Activated CD4-positive, alpha-beta T cell treated with anti-CD3 and anti-CD28 coated beads, Interleukin-2, amount 10 ng/mL, durations not matched to agents 7 days and 5 days (primary cell): ENCODE measurements around the gene SH3PXD2B. TPM values are rescaled to one million over a fixed set of nuclear protein-coding genes. Genes with fewer than 3 reads are reported as not detected.
"Not testable (repeated sequence)": the region's sequence is repeated elsewhere in the genome, so short reads cannot be mapped to it uniquely, and the experiment has no call there.

Source experiments
- CTCF ChIA-PET: fragments of 350-600 bp; sonication (Branson Sonifier 250); formaldehyde crosslinking; loops from one replicate; lab custom pipeline; 2021; ENCODE audit warnings: antibody characterized with exemption; lab: Charles Lee
- POLR2A ChIA-PET: fragments of 350-600 bp; sonication (Branson Sonifier 250); formaldehyde crosslinking; loops from one replicate; lab custom pipeline; 2021; ENCODE audit warnings: antibody characterized with exemption; lab: Charles Lee
- DNase-seq: peaks from one replicate; pipeline ENCODE4 v3.0.0-alpha.2; 2020
- H3K27ac Mint-ChIP-seq: one replicate; pipeline ENCODE4 v1.8.0; 2021; ENCODE audit warnings: mild to moderate bottlenecking, moderate library complexity, mixed read lengths
- H3K27me3 Mint-ChIP-seq: one replicate; pipeline ENCODE4 v1.8.0; 2021; ENCODE audit warnings: mixed read lengths
- H3K36me3 Mint-ChIP-seq: one replicate; pipeline ENCODE4 v1.8.0; 2021; ENCODE audit warnings: low read depth, mixed read lengths
- H3K4me1 Mint-ChIP-seq: one replicate; pipeline ENCODE4 v1.8.0; 2021; ENCODE audit warnings: mixed read lengths
- H3K4me3 Mint-ChIP-seq: one replicate; pipeline ENCODE4 v1.8.0; 2021; ENCODE audit warnings: mild to moderate bottlenecking, moderate library complexity, mixed read lengths
- H3K9me3 Mint-ChIP-seq: one replicate; pipeline ENCODE4 v1.8.0; 2021; ENCODE audit warnings: mixed read lengths
- total RNA-seq, 2 experiments: library from RNA; stranded (reverse); gene quantifications; one replicate each; pipeline ENCODE4 v1.2.3, GENCODE V29; 2021

Gene SH3PXD2B
- total RNA-seq, 2 experiments from 2014 or later = 0.33 to 0.35 TPM

- ChIA-PET CTCF (no interaction called here), POLR2A (no interaction called here)
- Mint-ChIP-seq H3K27me3 (no peaks in the 10 kb centered on the region), H3K9me3 (peaks cover 9% of the 10 kb centered on the region), H3K4me1 (peaks cover 16% of the 10 kb centered on the region), H3K36me3 (peaks cover 3% of the 10 kb centered on the region), H3K27ac (no peak overlapping the region), H3K4me3 (no peak overlapping the region)
- DNase-seq = no peak
Observed at GRCh38 chr5:172365948-172366608, 88.2 kb downstream of the SH3PXD2B start.

GRCh38 chr5:172364773-172365172, 89.6 kb downstream of the SH3PXD2B start:
- ChIA-PET POLR2A (no interaction called here), CTCF (no interaction called here)
- no peaks in the 10 kb centered on the region for H3K27me3 Mint-ChIP-seq
- no peaks in the 10 kb centered on the region for H3K9me3 Mint-ChIP-seq
- H3K4me3 Mint-ChIP-seq = no peak overlapping the region
- peaks cover 16% of the 10 kb centered on the region for H3K4me1 Mint-ChIP-seq
- H3K27ac Mint-ChIP-seq = no peak overlapping the region
- no peaks in the 10 kb centered on the region for H3K36me3 Mint-ChIP-seq
- DNase-seq = no peak

GRCh38 chr5:172362755-172363154, 91.6 kb downstream of the SH3PXD2B start:
- CTCF ChIA-PET = no interaction called here
- Mint-ChIP-seq H3K27ac (no peak overlapping the region), H3K27me3 (no peaks in the 10 kb centered on the region), H3K4me3 (no peak overlapping the region), H3K36me3 (no peaks in the 10 kb centered on the region), H3K9me3 (no peaks in the 10 kb centered on the region), H3K4me1 (peaks cover 16% of the 10 kb centered on the region)
- no peak for DNase-seq
- POLR2A ChIA-PET = no interaction called here

- H3K9me3 Mint-ChIP-seq = no peaks in the 10 kb centered on the region
- H3K27me3 Mint-ChIP-seq = no peaks in the 10 kb centered on the region
- H3K4me3 Mint-ChIP-seq = no peak overlapping the region
- CTCF ChIA-PET = interaction anchor here (0.9 kb wide), 1 partner anchor 9 kb away, joined by 4 read pairs; no protein-coding TSS in a partner anchor
- POLR2A ChIA-PET = no interaction called here
- peak; percentile 14 for DNase-seq
- peak overlapping the region; percentile 54 for H3K27ac Mint-ChIP-seq
- H3K4me1 Mint-ChIP-seq = peaks cover 16% of the 10 kb centered on the region
- no peaks in the 10 kb centered on the region for H3K36me3 Mint-ChIP-seq
Observed at GRCh38 chr5:172361566-172362238, 92.6 kb downstream of the SH3PXD2B start.

- peaks cover 7% of the 10 kb centered on the region for H3K4me1 Mint-ChIP-seq
- DNase-seq = no peak
- no peaks in the 10 kb centered on the region for H3K27me3 Mint-ChIP-seq
- no peaks in the 10 kb centered on the region for H3K9me3 Mint-ChIP-seq
- POLR2A ChIA-PET = no interaction called here
- CTCF ChIA-PET = no interaction called here
- H3K27ac Mint-ChIP-seq = no peak overlapping the region
- H3K36me3 Mint-ChIP-seq = no peaks in the 10 kb centered on the region
- no peak overlapping the region for H3K4me3 Mint-ChIP-seq
Observed at GRCh38 chr5:172358345-172358744, 96.0 kb downstream of the SH3PXD2B start.

- no peaks in the 10 kb centered on the region for H3K9me3 Mint-ChIP-seq
- no peaks in the 10 kb centered on the region for H3K27me3 Mint-ChIP-seq
- no peak overlapping the region for H3K27ac Mint-ChIP-seq
- DNase-seq = no peak
- H3K4me3 Mint-ChIP-seq = no peak overlapping the region
- H3K36me3 Mint-ChIP-seq = no peaks in the 10 kb centered on the region
- H3K4me1 Mint-ChIP-seq = peaks cover 3% of the 10 kb centered on the region
- POLR2A ChIA-PET = no interaction called here
- CTCF ChIA-PET = interaction anchor here (1.1 kb wide), 1 partner anchor 13 kb away, joined by 4 read pairs; no protein-coding TSS in a partner anchor
Observed at GRCh38 chr5:172356527-172356926, 97.8 kb downstream of the SH3PXD2B start.

GRCh38 chr5:172356047-172356446, 98.3 kb downstream of the SH3PXD2B start:
- Mint-ChIP-seq H3K27ac (no peak overlapping the region), H3K4me3 (no peak overlapping the region), H3K4me1 (no peaks in the 10 kb centered on the region), H3K27me3 (no peaks in the 10 kb centered on the region), H3K9me3 (no peaks in the 10 kb centered on the region), H3K36me3 (no peaks in the 10 kb centered on the region)
- POLR2A ChIA-PET = no interaction called here
- DNase-seq = no peak
- CTCF ChIA-PET = interaction anchor here (1.1 kb wide), 1 partner anchor 14 kb away, joined by 4 read pairs; no protein-coding TSS in a partner anchor

GRCh38 chr5:172353846-172354245, 100.5 kb downstream of the SH3PXD2B start:
- H3K36me3 Mint-ChIP-seq = no peaks in the 10 kb centered on the region
- no peak overlapping the region for H3K4me3 Mint-ChIP-seq
- DNase-seq = no peak
- no peak overlapping the region for H3K27ac Mint-ChIP-seq
- H3K9me3 Mint-ChIP-seq = no peaks in the 10 kb centered on the region
- CTCF ChIA-PET = interaction anchor here (0.7 kb wide), 1 partner anchor 68 kb away, joined by 3 read pairs; no protein-coding TSS in a partner anchor
- no peaks in the 10 kb centered on the region for H3K27me3 Mint-ChIP-seq
- no peaks in the 10 kb centered on the region for H3K4me1 Mint-ChIP-seq
- POLR2A ChIA-PET = no interaction called here

- POLR2A ChIA-PET = no interaction called here
- CTCF ChIA-PET = no interaction called here
Observed at GRCh38 chr5:172353271-172353812, 101.0 kb downstream of the SH3PXD2B start.

GRCh38 chr5:172352526-172352925, 101.8 kb downstream of the SH3PXD2B start:
- H3K9me3 Mint-ChIP-seq, H3K4me3 Mint-ChIP-seq, H3K27ac Mint-ChIP-seq, POLR2A ChIA-PET, H3K4me1 Mint-ChIP-seq, H3K27me3 Mint-ChIP-seq, DNase-seq, CTCF ChIA-PET, H3K36me3 Mint-ChIP-seq: not testable (repeated sequence)

More at GRCh38 chr5:172353271-172353812, 101.0 kb downstream of the SH3PXD2B start:
- Mint-ChIP-seq H3K36me3 (no peaks in the 10 kb centered on the region), H3K27ac (no peak overlapping the region), H3K4me3 (no peak overlapping the region), H3K27me3 (no peaks in the 10 kb centered on the region), H3K4me1 (no peaks in the 10 kb centered on the region), H3K9me3 (no peaks in the 10 kb centered on the region)
- DNase-seq = no peak

GRCh38 chr5:172351240-172351778, 103.0 kb downstream of the SH3PXD2B start:
- Mint-ChIP-seq H3K27me3 (no peaks in the 10 kb centered on the region), H3K9me3 (no peaks in the 10 kb centered on the region), H3K27ac (no peak overlapping the region), H3K4me3 (no peak overlapping the region), H3K4me1 (no peaks in the 10 kb centered on the region), H3K36me3 (no peaks in the 10 kb centered on the region)
- ChIA-PET CTCF (interaction anchor here (0.6 to 0.7 kb wide), 2 partner anchors 121 to 468 kb away, joined by 3 read pairs; no protein-coding TSS in a partner anchor), POLR2A (no interaction called here)
- DNase-seq = no peak

- H3K27me3 Mint-ChIP-seq = no peaks in the 10 kb centered on the region
- POLR2A ChIA-PET = no interaction called here
Observed at GRCh38 chr5:172350212-172351181, 103.8 kb downstream of the SH3PXD2B start.

More at GRCh38 chr5:172350212-172351181, 103.8 kb downstream of the SH3PXD2B start:
- DNase-seq = no peak
- H3K9me3 Mint-ChIP-seq = no peaks in the 10 kb centered on the region
- no peak overlapping the region for H3K27ac Mint-ChIP-seq
- H3K4me1 Mint-ChIP-seq = no peaks in the 10 kb centered on the region
- CTCF ChIA-PET = interaction anchor here (0.6 kb wide), 2 partner anchors 120 to 1017 kb away, joined by 3 read pairs; no protein-coding TSS in a partner anchor
- no peaks in the 10 kb centered on the region for H3K36me3 Mint-ChIP-seq
- no peak overlapping the region for H3K4me3 Mint-ChIP-seq
